Femur (tissue), 1 donor: ENCODE results near the gene STN1.
A peak's percentile ranks its signal among the peaks of the same experiment; 100 is the strongest.

Experiments
- DNase-seq: peaks from one replicate; pipeline ENCODE4 v3.0.0-alpha.2; 2017

The STN1 gene

GRCh38 chr10:103839872-103840739 is 77.9 kb downstream of the STN1 start:
- DNase-seq: peak; percentile 57

- no peak for DNase-seq
These were observed 78.5 kb downstream of the STN1 start for GRCh38 chr10:103839519-103839871.

- no peak for DNase-seq
These were observed 79.0 kb downstream of the STN1 start for GRCh38 chr10:103838862-103839518.

GRCh38 chr10:103838070-103838395 is 80.0 kb downstream of the STN1 start:
- no peak for DNase-seq

- no peak for DNase-seq
These were observed 80.5 kb downstream of the STN1 start for GRCh38 chr10:103837370-103838069.

- DNase-seq: no peak
These were observed 81.1 kb downstream of the STN1 start for GRCh38 chr10:103836861-103837260.

GRCh38 chr10:103836273-103836672 is 81.7 kb downstream of the STN1 start:
- no peak for DNase-seq

GRCh38 chr10:103835096-103836050 is 82.6 kb downstream of the STN1 start:
- DNase-seq: peak; percentile 83

GRCh38 chr10:103834436-103835095 is 83.4 kb downstream of the STN1 start:
- DNase-seq: no peak

GRCh38 chr10:103833731-103834365 is 84.1 kb downstream of the STN1 start:
- DNase-seq: no peak

- no peak for DNase-seq
These were observed 85.2 kb downstream of the STN1 start for GRCh38 chr10:103832806-103833205.
